HG03558 (cell line): ENCODE measurements around the gene LAMA5.

ENCODE experiments used
- ATAC-seq: cut with Tn5 transposase; IDR thresholded peaks from one replicate; pipeline ENCODE4 v1.9.1; 2021; ENCODE audit warnings: moderate number of reproducible peaks; ENCODE audit not compliant: unreplicated experiment; ENCODE audit errors: extremely low read depth

Gene LAMA5

DNA sequence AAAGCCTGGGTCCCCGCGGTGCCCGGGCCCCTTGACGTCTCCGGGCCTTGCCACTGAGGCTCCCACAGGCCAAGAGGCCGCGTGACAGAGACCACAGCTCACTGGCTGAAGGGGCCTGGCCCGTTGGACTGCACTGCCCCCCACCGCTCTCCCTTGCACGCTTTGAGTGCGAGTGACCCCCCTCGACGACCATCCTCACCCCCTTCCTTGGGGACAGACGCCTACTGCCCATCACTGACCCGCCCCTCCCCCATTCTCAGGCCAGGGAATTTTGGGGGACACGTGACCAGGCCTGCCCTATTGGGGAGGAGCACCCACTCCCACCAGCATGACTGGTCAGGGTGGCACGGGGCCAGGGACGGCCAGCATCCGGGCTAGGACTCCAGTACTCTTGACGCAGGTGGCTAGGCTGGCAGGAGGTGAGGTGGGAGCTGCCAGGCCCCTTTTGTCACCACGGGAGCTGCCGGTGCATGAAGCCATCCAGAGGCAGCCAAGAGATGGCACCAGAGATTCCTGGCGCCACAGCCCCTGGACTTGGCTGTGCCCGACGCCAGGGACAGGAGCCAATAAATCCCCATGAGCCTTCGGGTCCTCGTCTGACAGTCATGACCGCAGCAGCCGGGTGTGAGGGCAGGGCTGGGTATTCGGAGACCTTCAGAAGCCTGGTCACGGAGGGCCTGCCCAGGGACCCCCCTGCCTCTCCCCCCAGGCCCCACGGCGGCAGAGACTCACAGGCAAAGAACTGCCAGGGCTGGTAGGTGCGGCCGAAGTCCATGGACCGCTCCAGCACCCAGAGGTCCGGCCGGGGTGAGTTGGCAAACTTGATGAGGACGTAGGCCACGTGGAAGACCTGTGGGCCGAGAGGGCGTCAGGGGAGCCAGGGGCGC lies 14.5 kb downstream of the LAMA5 start:
- no peak for ATAC-seq

DNA sequence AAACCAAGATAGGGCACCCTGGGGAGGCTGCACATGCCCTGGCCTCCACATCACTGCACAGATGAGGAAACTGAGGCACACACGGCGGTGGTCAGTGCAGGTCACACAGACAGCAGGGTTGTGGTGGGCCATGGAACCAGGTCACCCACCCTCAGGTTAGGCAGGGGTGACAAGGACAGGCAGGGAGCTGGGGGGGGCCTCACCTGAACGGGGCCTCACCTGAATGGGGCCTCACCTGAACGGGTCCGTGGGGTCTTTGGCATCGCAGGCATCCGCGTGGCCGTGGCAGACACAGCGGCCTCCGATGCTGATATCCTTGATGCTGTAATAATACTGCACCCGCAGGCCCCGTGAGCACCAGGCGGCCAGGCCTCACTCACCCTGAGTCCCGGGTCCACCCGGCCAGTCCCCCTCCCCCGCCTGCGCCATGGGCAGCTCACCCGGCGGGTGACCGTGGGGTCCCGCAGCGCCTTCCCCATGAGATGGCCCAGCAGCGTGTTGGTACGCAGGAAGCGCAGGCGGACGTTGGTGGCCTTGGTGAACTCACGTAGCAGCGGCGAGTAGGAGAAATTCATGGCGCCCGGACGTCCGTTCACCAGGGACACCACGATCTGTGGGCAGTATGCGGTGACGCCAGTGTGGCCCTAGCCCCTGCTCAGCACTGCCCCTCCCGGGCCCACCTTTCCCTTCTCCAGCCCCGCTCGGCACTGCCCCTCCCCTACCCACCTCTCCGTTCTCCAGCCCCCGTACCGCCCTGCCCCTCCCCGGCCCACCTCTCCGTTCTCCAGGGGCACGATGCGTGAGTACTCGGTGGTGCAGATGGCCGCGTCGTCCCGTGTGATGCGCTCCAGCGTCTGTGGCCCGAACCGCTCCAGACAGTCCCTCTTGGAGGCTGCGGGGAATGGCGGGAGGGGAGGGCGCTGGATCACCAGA lies 15.4 kb downstream of the LAMA5 start:
- ATAC-seq: no peak

- no peak for ATAC-seq
Measured at GRCh38 chr20:62350629-62351422, 16.3 kb downstream of the LAMA5 start.

DNA sequence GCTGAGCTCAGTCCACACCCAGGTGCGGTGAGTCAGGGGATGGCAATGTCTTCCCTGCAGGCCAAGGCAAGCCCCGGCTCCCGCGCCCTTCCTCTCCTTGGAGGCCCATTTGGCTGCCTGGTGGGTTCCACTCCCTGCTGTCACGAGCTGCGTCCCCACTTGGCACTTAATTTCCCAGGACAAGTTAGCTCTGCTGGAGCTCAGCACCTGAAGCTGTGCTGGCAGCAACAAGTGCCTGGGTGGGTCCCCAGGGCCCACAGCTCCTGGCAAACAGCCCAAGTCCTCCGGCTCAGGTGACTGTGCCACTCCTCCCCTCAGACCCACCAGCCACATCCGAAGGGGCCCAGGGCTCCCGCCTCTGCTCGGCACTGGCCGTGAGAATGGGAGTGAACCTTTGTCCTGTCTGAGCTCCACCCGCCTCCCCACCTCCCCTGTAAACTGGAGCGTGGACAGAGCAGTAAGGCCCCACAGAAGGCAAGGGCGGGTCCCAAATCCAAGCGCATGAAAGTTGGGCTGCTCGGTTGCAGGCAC lies 16.9 kb downstream of the LAMA5 start:
- ATAC-seq: no peak

DNA sequence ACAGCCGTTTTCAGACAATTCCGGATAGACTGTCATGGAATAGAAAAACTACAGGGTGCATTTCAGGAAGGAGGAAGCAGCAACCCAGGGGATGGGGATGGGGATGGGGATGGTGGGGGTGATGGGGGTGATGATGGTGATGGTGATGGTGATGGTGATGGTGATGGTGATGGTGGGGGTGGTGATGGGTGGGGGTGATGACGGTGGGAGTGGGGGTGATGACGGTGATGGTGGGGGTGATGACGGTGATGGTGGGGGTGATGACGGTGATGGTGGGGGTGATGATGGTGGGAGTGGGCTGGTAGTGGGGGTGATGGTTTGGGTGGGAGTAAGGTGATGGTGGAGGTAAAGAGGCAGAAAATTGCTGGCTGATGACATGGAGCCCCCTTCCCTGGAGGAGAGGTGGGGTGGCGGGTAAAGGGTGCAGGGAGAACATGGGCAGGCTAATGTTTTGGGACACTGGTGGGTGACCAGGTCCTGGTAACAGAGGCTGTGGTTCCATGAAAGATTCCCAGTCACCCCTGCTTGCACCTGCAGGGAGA lies 17.5 kb downstream of the LAMA5 start:
- no peak for ATAC-seq

DNA sequence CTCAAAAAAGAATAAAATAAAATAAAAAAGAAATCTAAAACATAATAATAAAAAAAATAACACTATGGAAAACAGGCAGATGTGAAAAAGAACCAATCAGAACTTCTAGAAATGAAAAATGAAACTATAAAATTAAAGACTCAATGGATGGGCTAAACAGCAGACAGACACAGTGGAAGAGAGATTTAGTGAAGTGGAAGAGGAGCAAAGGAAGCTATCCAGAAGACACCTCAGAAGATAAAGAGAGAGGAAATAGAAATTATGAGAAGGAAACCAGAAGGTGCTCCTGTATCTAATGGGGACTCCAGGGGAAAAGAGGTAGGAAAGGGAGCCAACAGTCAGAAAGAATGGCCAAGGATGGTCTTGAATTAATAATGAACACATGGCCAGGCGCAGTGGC lies 18.5 kb downstream of the LAMA5 start:
- no peak for ATAC-seq

DNA sequence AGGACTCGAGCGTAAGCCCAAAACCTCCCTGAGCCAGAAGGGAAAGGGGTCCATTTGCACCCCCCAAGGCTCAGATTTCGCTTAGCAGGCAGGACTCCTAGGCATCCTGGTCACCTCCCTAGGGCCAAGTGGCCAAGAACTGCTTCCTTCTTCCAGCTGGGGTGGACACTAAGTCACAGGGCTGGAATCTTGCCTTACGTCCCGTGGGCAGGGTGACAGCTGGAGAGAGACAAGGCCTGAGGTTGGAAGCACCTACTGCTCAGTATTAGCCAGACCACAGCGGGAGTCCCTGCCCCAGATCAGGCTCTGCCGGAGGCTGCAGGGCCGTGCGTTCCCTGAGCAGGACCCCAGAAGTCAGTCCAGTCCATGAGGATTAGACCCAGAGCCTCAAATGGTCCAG lies 19.7 kb downstream of the LAMA5 start:
- no peak for ATAC-seq

DNA sequence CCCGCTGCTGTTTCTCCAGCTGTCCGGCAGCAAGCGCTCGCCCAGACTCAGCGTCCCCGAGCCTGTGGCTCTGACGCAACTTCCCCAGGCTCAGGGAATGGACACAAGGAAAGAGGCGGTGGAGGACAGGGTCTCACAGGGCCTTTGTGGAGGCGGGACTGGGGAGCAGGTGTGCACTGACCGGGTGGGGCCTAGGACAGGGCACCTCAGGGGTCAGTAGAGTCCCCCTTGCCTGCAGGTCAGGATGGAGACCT lies 20.0 kb downstream of the LAMA5 start:
- no peak for ATAC-seq

GRCh38 chr20:62346398-62347150 lies 20.5 kb downstream of the LAMA5 start:
- no peak for ATAC-seq

- no peak for ATAC-seq
Measured at GRCh38 chr20:62345681-62346370, 21.3 kb downstream of the LAMA5 start.

DNA sequence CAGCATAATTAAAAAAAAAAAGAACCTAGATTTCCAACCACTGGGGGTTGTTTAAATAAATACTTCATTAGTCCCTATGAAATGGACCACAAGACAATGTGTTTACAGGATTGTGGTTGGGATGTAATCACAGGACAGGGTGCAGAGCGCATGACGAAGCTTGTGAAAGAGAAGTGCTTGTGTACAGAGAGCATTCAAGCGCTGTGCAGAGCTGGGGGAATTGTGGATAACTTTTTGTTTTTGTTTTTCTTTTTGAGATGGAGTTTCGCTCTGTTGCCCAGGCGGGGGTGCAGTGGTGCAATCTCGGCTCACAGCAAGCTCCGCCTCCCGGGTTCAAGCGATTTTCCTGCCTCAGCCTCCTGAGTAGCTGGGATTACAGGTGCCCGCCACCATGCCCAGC lies 22.3 kb downstream of the LAMA5 start:
- ATAC-seq: no peak

GRCh38 chr20:62344092-62344491 lies 23.0 kb downstream of the LAMA5 start:
- no peak for ATAC-seq

DNA sequence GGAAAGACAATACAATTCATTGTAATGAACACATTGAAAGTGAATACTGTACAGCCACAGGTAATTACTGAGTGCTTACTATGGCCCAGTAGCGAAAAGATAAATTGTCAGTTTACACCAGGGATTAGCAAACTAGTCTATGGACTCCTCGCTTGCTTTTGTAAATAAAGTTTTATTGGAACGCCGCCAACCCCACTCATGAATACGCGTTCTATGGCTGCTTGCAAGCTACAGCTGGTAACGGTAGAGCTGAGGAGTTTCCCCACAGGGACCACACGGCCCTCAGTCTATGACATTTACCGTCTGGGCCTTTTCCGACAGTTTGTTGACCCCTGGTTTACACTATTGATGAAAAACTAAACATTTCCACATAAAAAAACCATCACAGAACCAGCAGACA lies 24.2 kb downstream of the LAMA5 start:
- ATAC-seq: no peak

DNA sequence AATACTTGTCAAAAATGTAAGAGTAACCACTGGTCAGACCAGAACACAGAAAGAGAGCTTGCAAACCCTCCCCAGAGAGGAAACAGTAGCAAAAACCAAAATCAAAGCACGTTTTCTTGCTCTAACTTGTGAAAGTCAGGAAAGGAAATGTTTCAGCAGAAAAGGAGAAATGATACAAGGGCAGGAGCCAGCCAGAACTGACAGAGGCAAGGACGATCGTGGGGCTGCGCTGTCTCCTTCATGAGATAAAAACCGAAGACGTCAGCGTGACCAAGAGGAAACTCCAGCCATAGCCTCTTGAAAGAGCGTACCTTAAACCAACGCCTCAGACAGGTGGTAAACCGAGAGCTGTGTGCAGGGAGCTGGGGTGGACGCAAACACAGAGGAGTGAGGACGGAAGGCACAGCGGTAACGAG lies 27.5 kb downstream of the LAMA5 start:
- ATAC-seq: peak; percentile 78

DNA sequence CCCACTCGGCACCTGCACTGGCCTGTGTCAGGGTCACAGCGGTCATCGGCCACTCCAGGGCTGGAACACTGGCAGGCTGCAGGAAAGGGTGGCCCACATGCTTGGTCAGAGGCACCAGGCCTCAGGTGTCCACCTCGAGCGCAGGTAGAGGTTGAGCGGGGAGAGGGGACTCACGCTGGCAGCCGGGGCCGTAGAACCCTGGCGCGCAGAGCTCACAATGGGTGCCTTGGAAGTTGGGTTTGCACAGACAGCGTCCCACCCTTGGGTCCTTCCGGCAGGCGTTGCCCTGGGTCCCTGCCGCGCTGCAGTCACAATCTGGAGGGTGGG lies 28.9 kb downstream of the LAMA5 start:
- no peak for ATAC-seq

- ATAC-seq: no peak
Measured at GRCh38 chr20:62337558-62338293, 29.4 kb downstream of the LAMA5 start.

DNA sequence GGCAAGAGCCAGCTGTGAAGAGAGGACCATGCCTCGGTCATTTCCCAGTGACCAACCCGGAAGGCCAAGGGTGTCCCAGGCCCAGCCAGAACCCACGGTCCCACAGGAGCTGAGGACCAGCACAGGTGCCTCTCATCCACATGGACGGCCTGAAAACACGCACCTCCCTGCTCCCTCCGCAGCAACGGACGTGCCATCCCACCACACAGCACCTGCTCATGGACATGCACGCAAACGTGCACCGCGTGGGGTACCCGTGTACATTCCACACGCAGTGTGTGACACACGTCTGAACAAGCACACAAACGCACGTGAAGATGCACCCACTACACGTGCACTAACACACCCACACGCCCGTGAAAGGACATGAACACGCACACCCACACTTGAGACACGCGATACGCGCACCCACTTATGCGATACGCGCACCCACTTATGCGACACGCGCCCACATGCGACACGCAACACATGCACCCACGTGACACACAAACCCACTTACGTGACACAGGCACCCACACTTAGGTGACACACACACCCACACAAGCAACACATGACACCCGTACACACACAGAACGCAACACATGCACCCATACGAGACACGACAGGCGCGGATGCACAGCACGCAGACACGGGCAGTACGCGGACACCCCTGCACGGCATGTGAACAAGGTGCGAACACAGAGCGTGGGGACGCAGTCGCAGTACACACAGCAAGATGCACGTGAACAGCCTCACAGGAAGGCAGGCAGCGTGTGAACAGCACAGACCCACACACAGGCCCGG lies 30.1 kb downstream of the LAMA5 start:
- ATAC-seq: no peak

- ATAC-seq: no peak
Measured at GRCh38 chr20:62336329-62336728, 30.8 kb downstream of the LAMA5 start.
